Heart left ventricle (tissue), 16 donors: ENCODE data around the gene NLRP14. TPM values are rescaled to one million over a fixed set of nuclear protein-coding genes. Genes with fewer than 3 reads are reported as not detected.

ENCODE experiments used
- ATAC-seq, 4 donors: fragments of 200-7000 bp; cut with Tn5 transposase; one replicate each; pipeline ENCODE4 v1.9.1; 2020 to 2022; ENCODE audit warnings: moderate library complexity in 4 of 4, mild to moderate bottlenecking in 3 of 4, moderate number of reproducible peaks in 1 of 4
- DNase-seq, 5 donors: peaks; one replicate each; pipeline ENCODE4 v3.0.0-alpha.2; 2020
- H3K27ac ChIP-seq, 12 donors: fragments of 200-600 bp; sonication (generic) in 4 of 12; one replicate each; pipeline versions ENCODE4 v1.5.0 to v1.8.0; 2016 to 2022; ENCODE audit warnings: mild to moderate bottlenecking in 2 of 12
- H3K27me3 ChIP-seq, 9 donors: fragments of 200-600 bp; sonication (generic) in 2 of 9; one replicate each; pipeline versions ENCODE4 v1.5.1 to v1.8.0; 2016 to 2022; ENCODE audit warnings: mild to moderate bottlenecking in 3 of 9
- H3K36me3 ChIP-seq, 9 donors: fragments of 200-600 bp; sonication (generic) in 2 of 9; one replicate each; pipeline versions ENCODE4 v1.5.0 to v1.8.0; 2018 to 2022; ENCODE audit warnings: mild to moderate bottlenecking in 2 of 9
- H3K4me1 ChIP-seq, 12 donors: fragments of 200-600 bp; sonication (generic) in 4 of 12; one replicate each; pipeline versions ENCODE4 v1.5.0 to v1.8.0; 2016 to 2022; ENCODE audit warnings: mild to moderate bottlenecking in 3 of 12
- H3K4me3 ChIP-seq, 12 donors: fragments of 200-600 bp; sonication (generic) in 4 of 12; one replicate each; pipeline versions ENCODE4 v1.5.0 to v1.8.0; 2017 to 2022; ENCODE audit warnings: mild to moderate bottlenecking in 9 of 12, moderate library complexity in 4 of 12
- H3K9me3 ChIP-seq, 12 donors: fragments of 200-600 bp; sonication (generic) in 4 of 12; one replicate each; pipeline versions ENCODE4 v1.5.0 to v1.8.0; 2016 to 2022; ENCODE audit warnings: mild to moderate bottlenecking in 1 of 12
- POLR2A ChIP-seq, 2 donors: fragments of 450-650 bp; IDR thresholded peaks; one replicate each; pipeline ENCODE4 v1.6.1; 2017; ENCODE audit warnings: antibody characterized with exemption in 2 of 2, mild to moderate bottlenecking in 2 of 2, moderate library complexity in 2 of 2
- WGBS, 4 donors: extraction: QIAGEN DNeasy Blood & Tissue Kit in 2 of 4; methylation state at CpG; one replicate each; pipeline versions ENCODE4 v1.1.5 to v1.1.7; 2013 to 2018; 5-methylcytosine and 5-hydroxymethylcytosine counted together
- intact Hi-C, 10 donors: fragments of 100-400 bp; cut with DNase I; formaldehyde crosslinking; loops; one replicate each; pipeline versions ENCODE4 v1.11.1 to v1.14.2; 2022
- polyA plus RNA-seq, 2 donors: library from polyadenylated mRNA; stranded (reverse); fragments of 200-250 nt; gene quantifications; one replicate each; pipeline ENCODE4 v1.2.3, GENCODE V29; 2013
- total RNA-seq, 9 donors: library from RNA; depleted of rRNA in 2 of 9; stranded (reverse); fragments of >200 nt in 2 of 9; fragmentation: NEBNext Ultra II Directional in 3 of 9; extraction: Animal tissue kit (Norgen Biotek cat#: 25700) in 3 of 9; gene quantifications; one replicate each; pipeline versions ENCODE4 v1.1.0 to v1.2.4, GENCODE V29; 2016 to 2023
- TF ChIP-seq, protein P1 (sequence below), 12 donors: fragments of 200-600 bp; sonication (generic) in 4 of 12; IDR thresholded peaks; one replicate each; pipeline versions ENCODE4 v1.5.0 to v1.8.0; 2018 to 2022; ENCODE audit warnings: antibody characterized with exemption in 12 of 12, mild to moderate bottlenecking in 5 of 12
- donor health status: ischemic (EF 13 %, LVEDD 7.1; RV severe dilation, severe dysfunction).
- donor health status: healthy with polysubstance abuse.
- donor health status: DM: no; HTN: yes; CAD: no.
- donor health status: DM: no; HTN: no; CAD: no.
- donor health status: ischemic (EF 25% LVEDD 6.9; RV normal size, moderate dysfunction).
- donor health status: ischemic (EF 25% LVEDD 5.7; RV mildly dilated, moderate dysfunction).
- donor health status: healthy.
- donor health status: DM: yes; HTN: yes; CAD: no.
- donor health status: ischemic (EF 35%, LVEDD 5.7; RV mildly dilated, moderate dysfunction).
- donor health status: nonischemic (EF 11% LVEDD 7.7; RV severe dilation, severe dysfunction).
- donor health status: DM: yes; HTN: yes; CAD: no.
- donor health status: PGD.
- donor health status: ischemic (EF 29% LVEDD 5.4; RV normal size, mild dysfunction).
- donor health status: nonischemic (EF 23%, LVEDD 6.1; RV moderate dilation, normal function).

NLRP14 gene
- total and polyA plus RNA-seq, 11 donors = not detected

DNA sequence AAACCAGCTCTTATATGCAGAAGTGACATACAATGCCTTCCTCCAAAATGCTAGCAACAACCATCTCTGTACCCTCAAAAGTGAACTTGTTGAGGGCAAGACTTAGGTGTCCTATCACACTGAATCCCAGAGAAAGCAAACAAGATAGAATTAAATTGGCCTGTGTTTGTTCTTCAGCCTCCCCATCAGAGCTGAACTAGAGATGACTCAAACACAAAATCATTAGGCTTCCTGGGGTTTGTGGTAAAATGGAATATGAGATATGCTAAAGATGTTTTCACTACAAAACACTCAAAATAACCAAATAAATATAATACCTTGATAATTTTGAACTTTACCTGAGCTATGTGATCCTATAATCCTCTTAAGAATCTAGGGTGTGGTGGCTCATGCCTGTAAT, 31.8 kb upstream of the NLRP14 start:
- Histone ChIP-seq H3K9me3 (peaks cover 0 to 6% (median 0%) of the 10 kb centered on the region in 12 donors), H3K4me1 (no peaks in the 10 kb centered on the region), H3K27ac (no peak overlapping the region), H3K36me3 (no peaks in the 10 kb centered on the region), H3K4me3 (no peak overlapping the region), H3K27me3 (no peaks in the 10 kb centered on the region)
- no peak for ATAC-seq
- DNase-seq = no peak
- intact Hi-C loops = no loop called here
- no peak for TF ChIP-seq POLR2A (IDR thresholded peaks at IDR 0.05)
- TF ChIP-seq, protein P1, sequence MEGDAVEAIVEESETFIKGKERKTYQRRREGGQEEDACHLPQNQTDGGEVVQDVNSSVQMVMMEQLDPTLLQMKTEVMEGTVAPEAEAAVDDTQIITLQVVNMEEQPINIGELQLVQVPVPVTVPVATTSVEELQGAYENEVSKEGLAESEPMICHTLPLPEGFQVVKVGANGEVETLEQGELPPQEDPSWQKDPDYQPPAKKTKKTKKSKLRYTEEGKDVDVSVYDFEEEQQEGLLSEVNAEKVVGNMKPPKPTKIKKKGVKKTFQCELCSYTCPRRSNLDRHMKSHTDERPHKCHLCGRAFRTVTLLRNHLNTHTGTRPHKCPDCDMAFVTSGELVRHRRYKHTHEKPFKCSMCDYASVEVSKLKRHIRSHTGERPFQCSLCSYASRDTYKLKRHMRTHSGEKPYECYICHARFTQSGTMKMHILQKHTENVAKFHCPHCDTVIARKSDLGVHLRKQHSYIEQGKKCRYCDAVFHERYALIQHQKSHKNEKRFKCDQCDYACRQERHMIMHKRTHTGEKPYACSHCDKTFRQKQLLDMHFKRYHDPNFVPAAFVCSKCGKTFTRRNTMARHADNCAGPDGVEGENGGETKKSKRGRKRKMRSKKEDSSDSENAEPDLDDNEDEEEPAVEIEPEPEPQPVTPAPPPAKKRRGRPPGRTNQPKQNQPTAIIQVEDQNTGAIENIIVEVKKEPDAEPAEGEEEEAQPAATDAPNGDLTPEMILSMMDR (IDR thresholded peaks at IDR 0.05) = no peak

DNA sequence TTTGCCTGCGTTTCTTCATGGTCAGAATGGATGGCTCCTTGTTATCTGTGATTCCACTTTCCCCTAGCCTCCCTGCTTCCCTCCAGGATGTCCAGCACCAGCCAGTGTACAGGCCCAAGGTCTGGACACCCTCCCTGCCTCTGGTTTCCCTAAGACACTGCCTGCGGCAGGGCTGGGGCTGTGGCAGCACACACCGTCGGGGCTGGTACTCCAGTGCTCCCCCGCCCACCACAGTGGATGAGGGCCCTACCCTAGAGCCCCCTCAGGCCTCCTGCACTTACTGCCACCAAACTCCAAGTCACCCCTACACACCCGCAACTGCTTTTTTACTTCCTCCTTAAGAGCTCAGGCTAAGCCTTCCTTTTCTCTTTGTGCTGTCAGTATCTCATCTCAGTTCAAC, 29.1 kb upstream of the NLRP14 start:
- DNase-seq (no peak), ATAC-seq (no peak)
- WGBS, 4 donors = 70 to 87% (median 77%) methylated on average over 6 of the region's 6 CpGs
- H3K36me3 ChIP-seq = no peaks in the 10 kb centered on the region
- peaks cover 0 to 5% (median 0%) of the 10 kb centered on the region in 12 donors for H3K9me3 ChIP-seq
- no peak overlapping the region for H3K27ac ChIP-seq
- intact Hi-C loops = no loop called here
- TF ChIP-seq POLR2A (IDR thresholded peaks at IDR 0.05) = no peak
- TF ChIP-seq, protein P1 (IDR thresholded peaks at IDR 0.05) = no peak
- H3K4me3 ChIP-seq = no peak overlapping the region
- no peaks in the 10 kb centered on the region for H3K27me3 ChIP-seq
- no peaks in the 10 kb centered on the region for H3K4me1 ChIP-seq

DNA sequence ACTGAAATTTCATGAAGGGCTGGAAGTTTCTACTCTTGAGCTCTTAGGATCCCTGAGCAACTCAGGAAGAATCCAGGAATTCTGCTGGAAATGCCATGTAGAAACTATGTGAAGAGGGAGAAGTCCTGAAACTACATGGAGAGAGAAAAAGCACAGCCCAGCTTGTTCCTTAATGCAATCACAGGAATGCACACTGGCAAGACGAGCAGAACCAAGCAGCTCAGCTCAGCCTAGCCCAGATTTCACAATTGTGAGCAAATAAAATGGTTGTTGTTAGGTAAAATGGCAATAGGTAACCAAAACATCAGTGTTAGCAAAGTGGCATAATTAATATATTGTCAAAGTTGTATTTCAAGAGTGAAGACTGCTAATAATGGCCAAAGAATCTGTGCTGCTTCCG, 28.3 kb upstream of the NLRP14 start:
- Histone ChIP-seq H3K4me3 (no peak overlapping the region), H3K36me3 (no peaks in the 10 kb centered on the region), H3K27me3 (no peaks in the 10 kb centered on the region), H3K4me1 (no peaks in the 10 kb centered on the region), H3K9me3 (no peaks in the 10 kb centered on the region), H3K27ac (peak overlapping the region in 1 of 12 donors; percentile 61)
- ATAC-seq (no peak), DNase-seq (no peak)
- intact Hi-C loops = no loop called here
- TF ChIP-seq, protein P1 (IDR thresholded peaks at IDR 0.05) = no peak
- WGBS, 4 donors = 67 to 85% (median 79%) methylated on average over 2 of the region's 2 CpGs

DNA sequence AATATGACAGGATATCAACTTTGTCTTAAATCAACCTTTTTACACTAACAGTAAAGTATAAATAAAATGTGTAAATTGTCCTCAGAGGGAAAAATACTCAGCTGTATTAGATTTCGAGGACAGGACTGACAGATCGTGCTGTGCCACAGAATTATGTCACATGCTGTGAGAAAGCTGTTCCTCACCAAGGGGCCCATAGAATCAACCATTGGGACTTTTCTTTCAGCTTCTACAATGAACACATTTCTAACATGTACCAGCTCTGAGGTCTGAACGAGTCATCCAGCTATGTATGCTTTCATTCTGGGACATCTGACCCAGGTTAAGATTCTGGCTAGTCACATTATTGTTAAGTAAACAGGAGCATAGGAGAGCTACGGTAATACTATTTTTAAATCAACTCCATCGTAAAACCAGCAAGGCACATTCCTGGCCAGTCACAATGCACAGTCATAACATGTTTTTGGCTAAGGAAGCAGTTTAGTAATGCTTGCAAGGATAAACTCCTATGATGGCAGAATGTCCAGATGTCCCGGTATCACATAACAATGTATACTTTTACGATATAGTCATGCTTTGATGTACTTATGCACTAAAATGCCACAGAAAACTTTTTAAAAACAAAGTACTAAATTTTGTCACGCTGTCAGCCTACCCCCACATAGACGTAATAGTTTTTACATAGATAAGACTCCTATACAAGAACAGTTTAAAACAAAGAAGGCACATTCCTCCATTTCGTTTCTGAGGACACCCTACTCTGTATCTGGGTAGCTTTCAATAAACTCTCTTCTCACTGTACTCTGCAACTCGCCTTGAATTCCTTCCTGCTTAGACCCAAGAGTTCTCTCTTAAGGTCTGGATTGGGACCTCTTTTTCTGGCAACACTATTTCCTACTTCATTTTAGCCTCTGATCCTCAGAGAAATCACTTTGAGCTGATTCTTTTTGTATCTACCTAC, 27.5 kb upstream of the NLRP14 start:
- DNase-seq (no peak), ATAC-seq (no peak)
- H3K27ac ChIP-seq = peak overlapping the region in 1 of 12 donors; percentile 61
- H3K27me3 ChIP-seq = no peaks in the 10 kb centered on the region
- H3K36me3 ChIP-seq = no peaks in the 10 kb centered on the region
- WGBS, 4 donors = 48 to 55% (median 50%) methylated on average over 11 of the region's 11 CpGs
- H3K9me3 ChIP-seq = no peaks in the 10 kb centered on the region
- no peak overlapping the region for H3K4me3 ChIP-seq
- H3K4me1 ChIP-seq = no peaks in the 10 kb centered on the region
- intact Hi-C loops = no loop called here
- TF ChIP-seq POLR2A (IDR thresholded peaks at IDR 0.05) = no peak
- TF ChIP-seq, protein P1 (IDR thresholded peaks at IDR 0.05) = no peak
